Mucosa of rectum (tissue), 2 donors: ENCODE data around the gene SYNPO2.
A peak's percentile ranks its signal among the peaks of the same experiment; 100 is the strongest.
"Not testable (repeated sequence)": the region's sequence is repeated elsewhere in the genome, so short reads cannot be mapped to it uniquely, and the experiment has no call there.

Source experiments
- H3K27ac ChIP-seq, 2 donors: one replicate each; pipeline ENCODE4 v1.7.0; 2013; ENCODE audit warnings: inconsistent platforms in 2 of 2, low read depth in 2 of 2, low read length in 2 of 2
- H3K27me3 ChIP-seq, 2 donors: one replicate each; pipeline ENCODE4 v1.7.0; 2013; ENCODE audit warnings: low read length in 2 of 2; ENCODE audit not compliant: control insufficient read depth in 2 of 2, insufficient read depth in 2 of 2
- H3K36me3 ChIP-seq, 2 donors: one replicate each; pipeline ENCODE4 v1.7.0; 2013; ENCODE audit warnings: low read length in 2 of 2; ENCODE audit not compliant: control insufficient read depth in 2 of 2, insufficient read depth in 2 of 2
- H3K4me1 ChIP-seq, 2 donors: one replicate each; pipeline ENCODE4 v1.7.0; 2013; ENCODE audit warnings: low read length in 2 of 2, mild to moderate bottlenecking in 1 of 2; ENCODE audit not compliant: control insufficient read depth in 2 of 2, insufficient read depth in 2 of 2
- H3K4me3 ChIP-seq, 2 donors: one replicate each; pipeline ENCODE4 v1.7.0; 2013; ENCODE audit warnings: low read length in 2 of 2
- H3K9ac ChIP-seq, 2 donors: one replicate each; pipeline ENCODE4 v1.7.0; 2013; ENCODE audit warnings: low read length in 2 of 2, low read depth in 1 of 2, mild to moderate bottlenecking in 1 of 2
- H3K9me3 ChIP-seq, 2 donors: one replicate each; pipeline ENCODE4 v1.7.0; 2013; ENCODE audit warnings: low read length in 2 of 2; ENCODE audit not compliant: control insufficient read depth in 2 of 2
- donor health status: healthy.
- donor health status: Normal muscosa, but diverticular disease.

SYNPO2 gene

GRCh38 chr4:119047059-119047458 is 158.4 kb downstream of the SYNPO2 start:
- not testable (repeated sequence) for H3K4me3 ChIP-seq, H3K27me3 ChIP-seq, H3K9ac ChIP-seq, H3K4me1 ChIP-seq, H3K36me3 ChIP-seq, H3K9me3 ChIP-seq, H3K27ac ChIP-seq

GRCh38 chr4:119048446-119048845 is 159.8 kb downstream of the SYNPO2 start:
- no peaks in the 10 kb centered on the region for H3K36me3 ChIP-seq
- H3K4me1 ChIP-seq, result peaks cover 0 to 3% of the 10 kb centered on the region in 2 donors
- no peak overlapping the region for H3K4me3 ChIP-seq
- no peak overlapping the region for H3K27ac ChIP-seq
- no peak overlapping the region for H3K9ac ChIP-seq
- H3K27me3 ChIP-seq, result no peaks in the 10 kb centered on the region
- H3K9me3 ChIP-seq, result no peaks in the 10 kb centered on the region

GRCh38 chr4:119049342-119049741 is 160.7 kb downstream of the SYNPO2 start:
- H3K9me3 ChIP-seq, result no peaks in the 10 kb centered on the region
- H3K4me3 ChIP-seq, result no peak overlapping the region
- no peaks in the 10 kb centered on the region for H3K27me3 ChIP-seq
- no peak overlapping the region for H3K27ac ChIP-seq
- no peaks in the 10 kb centered on the region for H3K36me3 ChIP-seq
- H3K4me1 ChIP-seq, result peaks cover 0 to 3% of the 10 kb centered on the region in 2 donors
- H3K9ac ChIP-seq, result no peak overlapping the region

GRCh38 chr4:119050527-119051090 is 162.0 kb downstream of the SYNPO2 start:
- Histone ChIP-seq H3K9me3 (no peaks in the 10 kb centered on the region), H3K36me3 (no peaks in the 10 kb centered on the region), H3K27ac (no peak overlapping the region), H3K27me3 (no peaks in the 10 kb centered on the region), H3K9ac (no peak overlapping the region), H3K4me3 (no peak overlapping the region), H3K4me1 (peaks cover 0 to 3% of the 10 kb centered on the region in 2 donors)

- peaks cover 0 to 3% of the 10 kb centered on the region in 2 donors for H3K4me1 ChIP-seq
- H3K4me3 ChIP-seq, result no peak overlapping the region
- H3K9me3 ChIP-seq, result no peaks in the 10 kb centered on the region
- no peak overlapping the region for H3K27ac ChIP-seq
- H3K36me3 ChIP-seq, result no peaks in the 10 kb centered on the region
- H3K9ac ChIP-seq, result no peak overlapping the region
- H3K27me3 ChIP-seq, result no peaks in the 10 kb centered on the region
Measured at GRCh38 chr4:119053245-119053644, 164.6 kb downstream of the SYNPO2 start.

- Histone ChIP-seq H3K4me3 (no peak overlapping the region), H3K36me3 (no peaks in the 10 kb centered on the region), H3K4me1 (no peaks in the 10 kb centered on the region), H3K27ac (no peak overlapping the region), H3K27me3 (no peaks in the 10 kb centered on the region), H3K9me3 (no peaks in the 10 kb centered on the region), H3K9ac (no peak overlapping the region)
Measured at GRCh38 chr4:119053997-119054396, 165.3 kb downstream of the SYNPO2 start.

GRCh38 chr4:119057417-119057816 is 168.8 kb downstream of the SYNPO2 start:
- Histone ChIP-seq H3K9ac (no peak overlapping the region), H3K4me1 (no peaks in the 10 kb centered on the region), H3K36me3 (no peaks in the 10 kb centered on the region), H3K9me3 (no peaks in the 10 kb centered on the region), H3K4me3 (no peak overlapping the region), H3K27me3 (no peaks in the 10 kb centered on the region), H3K27ac (no peak overlapping the region)

GRCh38 chr4:119059221-119059620 is 170.6 kb downstream of the SYNPO2 start:
- Histone ChIP-seq H3K36me3 (no peaks in the 10 kb centered on the region), H3K27me3 (no peaks in the 10 kb centered on the region), H3K4me3 (no peak overlapping the region), H3K9ac (no peak overlapping the region), H3K9me3 (no peaks in the 10 kb centered on the region), H3K27ac (no peak overlapping the region), H3K4me1 (no peaks in the 10 kb centered on the region)

- H3K36me3 ChIP-seq, H3K27ac ChIP-seq, H3K9ac ChIP-seq, H3K27me3 ChIP-seq, H3K4me3 ChIP-seq, H3K9me3 ChIP-seq: not testable (repeated sequence)
- H3K4me1 ChIP-seq, result peaks cover 0 to 11% of the 10 kb centered on the region in 2 donors
Measured at GRCh38 chr4:119067125-119067524, 178.5 kb downstream of the SYNPO2 start.

GRCh38 chr4:119067670-119068360 is 179.2 kb downstream of the SYNPO2 start:
- H3K27ac ChIP-seq, result peak overlapping the region in 1 of 2 donors; percentile 55
- H3K9ac ChIP-seq, H3K4me3 ChIP-seq, H3K36me3 ChIP-seq, H3K9me3 ChIP-seq, H3K27me3 ChIP-seq: not testable (repeated sequence)
- peaks cover 0 to 11% of the 10 kb centered on the region in 2 donors for H3K4me1 ChIP-seq
